Ishikawa (cell line): ENCODE measurements around the gene ILDR2.

Experiments used
- CEBPB ChIP-seq: IDR thresholded peaks from 2 replicates; pipeline ENCODE4 v1.6.1; 2012
- CREB1 ChIP-seq: IDR thresholded peaks from 2 replicates; pipeline ENCODE4 v1.6.1; 2012; ENCODE audit warnings: low read depth
- EGR1 ChIP-seq: IDR thresholded peaks from 2 replicates; pipeline ENCODE4 v1.6.1; 2012
- EP300 ChIP-seq: IDR thresholded peaks from 2 replicates; pipeline ENCODE4 v1.6.1; 2012; ENCODE audit warnings: borderline replicate concordance
- FOXM1 ChIP-seq: IDR thresholded peaks from 2 replicates; pipeline ENCODE4 v1.6.1; 2012; ENCODE audit warnings: low read depth, borderline replicate concordance
- NFIC ChIP-seq: IDR thresholded peaks from 2 replicates; pipeline ENCODE4 v1.6.1; 2012
- RAD21 ChIP-seq: IDR thresholded peaks from 2 replicates; pipeline ENCODE4 v1.6.1; 2012; ENCODE audit warnings: low read depth
- TAF1 ChIP-seq: IDR thresholded peaks from 2 replicates; pipeline ENCODE4 v1.6.1; 2012; ENCODE audit warnings: low read depth, mild to moderate bottlenecking
- TCF12 ChIP-seq: IDR thresholded peaks from 2 replicates; pipeline ENCODE4 v1.6.1; 2012; ENCODE audit warnings: low read depth
- TEAD4 ChIP-seq: IDR thresholded peaks from 2 replicates; pipeline ENCODE4 v1.6.1; 2012
- YY1 ChIP-seq: IDR thresholded peaks from 2 replicates; pipeline ENCODE4 v1.6.1; 2012; ENCODE audit warnings: low read depth
- ZBTB7A ChIP-seq: IDR thresholded peaks from 2 replicates; pipeline ENCODE4 v1.6.1; 2012; ENCODE audit warnings: low read depth
- TF ChIP-seq, protein P1 (sequence below): IDR thresholded peaks from 2 replicates; pipeline ENCODE4 v1.6.1; 2012
- TF ChIP-seq, protein P2 (sequence below): IDR thresholded peaks from 2 replicates; pipeline ENCODE4 v1.6.1; 2012; ENCODE audit warnings: low read depth, mild to moderate bottlenecking
- TF ChIP-seq, protein P3 (sequence below): IDR thresholded peaks from 2 replicates; pipeline ENCODE4 v1.6.1; 2012

The ILDR2 gene

DNA sequence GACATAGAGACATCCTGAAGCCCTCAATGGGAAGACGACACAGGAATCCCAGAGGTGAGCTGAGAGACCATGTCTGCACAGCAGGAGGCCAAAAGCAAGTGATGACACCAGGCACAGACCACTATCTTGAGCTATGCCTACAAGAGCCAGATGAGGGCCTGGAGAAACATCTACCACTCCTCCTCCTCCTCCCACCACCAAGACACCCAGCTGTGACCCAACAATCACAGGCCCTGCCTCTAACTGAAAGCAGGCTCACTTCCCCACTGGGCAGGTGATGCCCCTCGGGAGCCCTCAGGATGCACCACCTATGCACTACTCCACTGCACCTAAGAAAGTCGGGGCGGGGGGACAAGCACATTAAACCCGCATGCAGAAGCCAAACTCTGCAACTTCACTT lies 115.7 kb downstream of the ILDR2 start:
- no peak for TF ChIP-seq CREB1
- no peak for TF ChIP-seq FOXM1
- TF ChIP-seq NFIC = no peak
- TF ChIP-seq TEAD4 = no peak
- no peak for TF ChIP-seq EP300
- TF ChIP-seq RAD21 = no peak
- TF ChIP-seq TAF1 = no peak
- TF ChIP-seq, protein P1, sequence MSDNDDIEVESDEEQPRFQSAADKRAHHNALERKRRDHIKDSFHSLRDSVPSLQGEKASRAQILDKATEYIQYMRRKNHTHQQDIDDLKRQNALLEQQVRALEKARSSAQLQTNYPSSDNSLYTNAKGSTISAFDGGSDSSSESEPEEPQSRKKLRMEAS = no peak
- TF ChIP-seq, protein P2, sequence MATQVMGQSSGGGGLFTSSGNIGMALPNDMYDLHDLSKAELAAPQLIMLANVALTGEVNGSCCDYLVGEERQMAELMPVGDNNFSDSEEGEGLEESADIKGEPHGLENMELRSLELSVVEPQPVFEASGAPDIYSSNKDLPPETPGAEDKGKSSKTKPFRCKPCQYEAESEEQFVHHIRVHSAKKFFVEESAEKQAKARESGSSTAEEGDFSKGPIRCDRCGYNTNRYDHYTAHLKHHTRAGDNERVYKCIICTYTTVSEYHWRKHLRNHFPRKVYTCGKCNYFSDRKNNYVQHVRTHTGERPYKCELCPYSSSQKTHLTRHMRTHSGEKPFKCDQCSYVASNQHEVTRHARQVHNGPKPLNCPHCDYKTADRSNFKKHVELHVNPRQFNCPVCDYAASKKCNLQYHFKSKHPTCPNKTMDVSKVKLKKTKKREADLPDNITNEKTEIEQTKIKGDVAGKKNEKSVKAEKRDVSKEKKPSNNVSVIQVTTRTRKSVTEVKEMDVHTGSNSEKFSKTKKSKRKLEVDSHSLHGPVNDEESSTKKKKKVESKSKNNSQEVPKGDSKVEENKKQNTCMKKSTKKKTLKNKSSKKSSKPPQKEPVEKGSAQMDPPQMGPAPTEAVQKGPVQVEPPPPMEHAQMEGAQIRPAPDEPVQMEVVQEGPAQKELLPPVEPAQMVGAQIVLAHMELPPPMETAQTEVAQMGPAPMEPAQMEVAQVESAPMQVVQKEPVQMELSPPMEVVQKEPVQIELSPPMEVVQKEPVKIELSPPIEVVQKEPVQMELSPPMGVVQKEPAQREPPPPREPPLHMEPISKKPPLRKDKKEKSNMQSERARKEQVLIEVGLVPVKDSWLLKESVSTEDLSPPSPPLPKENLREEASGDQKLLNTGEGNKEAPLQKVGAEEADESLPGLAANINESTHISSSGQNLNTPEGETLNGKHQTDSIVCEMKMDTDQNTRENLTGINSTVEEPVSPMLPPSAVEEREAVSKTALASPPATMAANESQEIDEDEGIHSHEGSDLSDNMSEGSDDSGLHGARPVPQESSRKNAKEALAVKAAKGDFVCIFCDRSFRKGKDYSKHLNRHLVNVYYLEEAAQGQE = no peak
- no peak for TF ChIP-seq YY1
- TF ChIP-seq ZBTB7A = no peak
- TF ChIP-seq, protein P3, sequence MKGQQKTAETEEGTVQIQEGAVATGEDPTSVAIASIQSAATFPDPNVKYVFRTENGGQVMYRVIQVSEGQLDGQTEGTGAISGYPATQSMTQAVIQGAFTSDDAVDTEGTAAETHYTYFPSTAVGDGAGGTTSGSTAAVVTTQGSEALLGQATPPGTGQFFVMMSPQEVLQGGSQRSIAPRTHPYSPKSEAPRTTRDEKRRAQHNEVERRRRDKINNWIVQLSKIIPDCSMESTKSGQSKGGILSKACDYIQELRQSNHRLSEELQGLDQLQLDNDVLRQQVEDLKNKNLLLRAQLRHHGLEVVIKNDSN = no peak
- no peak for TF ChIP-seq CEBPB
- TF ChIP-seq TCF12 = no peak
- TF ChIP-seq EGR1 = no peak

DNA sequence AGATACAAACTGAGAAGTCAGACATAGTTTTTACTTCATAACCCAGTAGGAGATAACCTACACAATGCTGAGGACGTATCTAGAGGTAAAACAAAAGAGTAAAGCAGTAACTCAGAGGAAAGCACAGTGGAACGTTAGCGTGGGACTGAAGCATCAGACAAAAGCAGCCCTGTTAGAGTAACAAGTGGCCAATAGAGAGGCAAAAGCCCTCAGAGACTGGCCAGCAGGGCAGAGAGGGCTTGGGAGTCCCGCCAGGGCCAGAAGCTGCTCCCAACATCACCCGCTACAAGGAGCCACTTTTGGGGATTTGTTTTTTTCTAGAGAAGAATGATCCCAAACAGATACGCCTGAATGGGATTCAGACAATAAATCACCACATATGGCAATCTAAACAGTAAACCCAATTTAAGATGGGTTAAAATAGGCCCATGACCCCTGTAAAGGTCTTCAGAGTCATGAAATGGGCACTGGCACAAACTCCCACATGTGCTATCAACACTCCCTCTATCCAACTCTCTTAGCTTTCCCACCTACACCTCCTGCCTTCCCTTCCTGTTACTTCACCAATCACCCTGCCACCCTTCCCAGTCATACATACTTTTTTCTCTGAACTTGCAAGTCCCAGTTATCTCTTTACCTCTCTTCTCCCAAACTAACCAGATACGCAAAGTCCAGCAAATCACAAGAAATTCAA lies 116.5 kb downstream of the ILDR2 start:
- no peak for TF ChIP-seq TCF12
- TF ChIP-seq, protein P1 = no peak
- TF ChIP-seq FOXM1 = no peak
- TF ChIP-seq ZBTB7A = no peak
- TF ChIP-seq RAD21 = no peak
- TF ChIP-seq CEBPB = no peak
- TF ChIP-seq, protein P2 = no peak
- TF ChIP-seq, protein P3 = no peak
- TF ChIP-seq EGR1 = no peak
- TF ChIP-seq TEAD4 = no peak
- no peak for TF ChIP-seq CREB1
- TF ChIP-seq TAF1 = no peak
- no peak for TF ChIP-seq YY1
- TF ChIP-seq EP300 = no peak
- no peak for TF ChIP-seq NFIC
